Liver (tissue), 9 donors: ENCODE results near the gene CABCOCO1. TPM values are rescaled to one million over a fixed set of nuclear protein-coding genes. Genes with fewer than 3 reads are reported as not detected.

Source experiments
- DNase-seq: peaks from one replicate; pipeline ENCODE4 v3.0.0-alpha.2; 2017; ENCODE audit warnings: low spot score
- H3K27ac ChIP-seq, 2 donors: one replicate each; pipeline ENCODE4 v1.7.0; 2013; ENCODE audit warnings: inconsistent platforms in 2 of 2, low read length in 2 of 2, control low read depth in 1 of 2, low read depth in 1 of 2, mild to moderate bottlenecking in 1 of 2
- H3K27me3 ChIP-seq, 4 donors: one replicate each; pipeline versions ENCODE4 v1.6.1 to v1.7.0; 2013; ENCODE audit warnings: low read length in 3 of 4, inconsistent platforms in 1 of 4, mild to moderate bottlenecking in 1 of 4, moderate library complexity in 1 of 4; ENCODE audit not compliant: control insufficient read depth in 4 of 4, insufficient read depth in 4 of 4
- H3K36me3 ChIP-seq, 4 donors: one replicate each; pipeline versions ENCODE4 v1.6.1 to v1.7.0; 2013; ENCODE audit warnings: low read length in 3 of 4, mild to moderate bottlenecking in 3 of 4, low read depth in 1 of 4, moderate library complexity in 1 of 4; ENCODE audit not compliant: control insufficient read depth in 4 of 4, insufficient read depth in 3 of 4
- H3K4me1 ChIP-seq, 4 donors: one replicate each; pipeline versions ENCODE4 v1.6.1 to v1.7.0; 2013; ENCODE audit warnings: low read length in 3 of 4, mild to moderate bottlenecking in 3 of 4, moderate library complexity in 1 of 4; ENCODE audit not compliant: control insufficient read depth in 4 of 4, insufficient read depth in 4 of 4
- H3K4me3 ChIP-seq, 3 donors: one replicate each; pipeline versions ENCODE4 v1.6.1 to v1.7.0; 2013; ENCODE audit warnings: low read length in 3 of 3, control low read depth in 1 of 3, low read depth in 1 of 3, mild to moderate bottlenecking in 1 of 3
- H3K9ac ChIP-seq, 2 donors: one replicate each; pipeline ENCODE4 v1.7.0; 2013; ENCODE audit warnings: low read length in 2 of 2, mild to moderate bottlenecking in 2 of 2, moderate library complexity in 2 of 2, control low read depth in 1 of 2, low read depth in 1 of 2
- H3K9me3 ChIP-seq, 4 donors: one replicate each; pipeline versions ENCODE4 v1.6.1 to v1.7.0; 2013; ENCODE audit warnings: low read length in 3 of 4; ENCODE audit not compliant: control insufficient read depth in 4 of 4
- EGR1 ChIP-seq, 2 donors: IDR thresholded peaks; 2 replicates each; pipeline ENCODE4 v1.6.1; 2016 to 2018; ENCODE audit warnings: antibody characterized with exemption in 2 of 2, low read depth in 2 of 2
- FOXA1 ChIP-seq: IDR thresholded peaks from 2 replicates; pipeline ENCODE4 v1.6.1; 2016; ENCODE audit warnings: antibody characterized with exemption
- FOXA2 ChIP-seq: IDR thresholded peaks from 2 replicates; pipeline ENCODE4 v1.6.1; 2016; ENCODE audit warnings: antibody characterized with exemption
- GABPA ChIP-seq, 2 donors: IDR thresholded peaks in 1 of 2; conservative IDR thresholded peaks in 1 of 2; 2 replicates each; pipeline ENCODE4 v1.6.1; 2016; ENCODE audit warnings: antibody characterized with exemption in 2 of 2, mild to moderate bottlenecking in 1 of 2, moderate library complexity in 1 of 2
- HNF4A ChIP-seq, 2 donors: conservative IDR thresholded peaks; 2 replicates each; pipeline ENCODE4 v1.6.1; 2016; ENCODE audit warnings: antibody characterized with exemption in 2 of 2, mild to moderate bottlenecking in 2 of 2
- HNF4G ChIP-seq: IDR thresholded peaks from 2 replicates; pipeline ENCODE4 v1.6.1; 2016; ENCODE audit warnings: antibody characterized with exemption
- JUND ChIP-seq, 2 donors: IDR thresholded peaks; 2 replicates each; pipeline ENCODE4 v1.6.1; 2016; ENCODE audit warnings: antibody characterized with exemption in 2 of 2
- NR2F2 ChIP-seq: IDR thresholded peaks from 2 replicates; pipeline ENCODE4 v1.6.1; 2016; ENCODE audit warnings: antibody characterized with exemption
- RAD21 ChIP-seq, 2 donors: IDR thresholded peaks; 2 replicates each; pipeline ENCODE4 v1.6.1; 2016; ENCODE audit warnings: antibody characterized with exemption in 2 of 2, mild to moderate bottlenecking in 2 of 2
- RXRA ChIP-seq, 2 donors: IDR thresholded peaks; 2 replicates each; pipeline ENCODE4 v1.6.1; 2017 to 2018; ENCODE audit warnings: antibody characterized with exemption in 2 of 2, mild to moderate bottlenecking in 1 of 2
- SP1 ChIP-seq: IDR thresholded peaks from 2 replicates; pipeline ENCODE4 v1.6.1; 2018; ENCODE audit warnings: antibody characterized with exemption, mild to moderate bottlenecking
- TAF1 ChIP-seq: conservative IDR thresholded peaks from 2 replicates; pipeline ENCODE4 v1.6.1; 2016; ENCODE audit warnings: antibody characterized with exemption, mild to moderate bottlenecking
- YY1 ChIP-seq: IDR thresholded peaks from 2 replicates; pipeline ENCODE4 v1.6.1; 2016; ENCODE audit warnings: antibody characterized with exemption, mild to moderate bottlenecking
- WGBS: extraction: QIAGEN DNeasy Blood & Tissue Kit; methylation state at CpG from one replicate; pipeline ENCODE4 v1.1.7; 2013; 5-methylcytosine and 5-hydroxymethylcytosine counted together
- polyA plus RNA-seq, 2 donors: library from polyadenylated mRNA; stranded (reverse) in 1 of 2; unstranded in 1 of 2; fragments of 200-250 nt in 1 of 2; fragments of >200 nt in 1 of 2; fragmentation: Nextera tagmentation in 1 of 2; extraction: Ambion mirVana in 1 of 2; gene quantifications; one replicate each; pipeline versions ENCODE4 v1.2.1 to v1.2.3, GENCODE V29; 2013 to 2015
- total RNA-seq, 2 donors: library from RNA; depleted of rRNA; stranded (reverse); fragments of >200 nt; gene quantifications; one replicate each; pipeline ENCODE4 v1.2.3, GENCODE V29; 2014
- TF ChIP-seq, protein P1 (sequence below): IDR thresholded peaks from 2 replicates; pipeline ENCODE4 v1.6.1; 2016; ENCODE audit warnings: antibody characterized with exemption
- TF ChIP-seq, protein P2 (sequence below): IDR thresholded peaks from 2 replicates; pipeline ENCODE4 v1.6.1; 2016; ENCODE audit warnings: antibody characterized with exemption
- TF ChIP-seq, protein P3 (sequence below): IDR thresholded peaks from 2 replicates; pipeline ENCODE4 v1.6.1; 2016; ENCODE audit warnings: antibody characterized with exemption
- TF ChIP-seq, protein P4 (sequence below): fragments of 150-350 bp; IDR thresholded peaks from 2 replicates; pipeline ENCODE4 v1.5.1; 2017; ENCODE audit warnings: improper control_type of control experiment, low read depth, low read length; ENCODE audit not compliant: missing input control
- TF ChIP-seq, protein P5 (sequence below): IDR thresholded peaks from 2 replicates; pipeline ENCODE4 v1.6.1; 2016; ENCODE audit warnings: antibody characterized with exemption, mild to moderate bottlenecking
- donor health status: healthy.
- donor health status: healthy.
- donor health status: healthy.
- donor health status: healthy.
- donor health status: healthy.

The CABCOCO1 gene
- total and polyA plus RNA-seq, 4 donors = 0.09 to 0.20 TPM; not detected in 2

DNA sequence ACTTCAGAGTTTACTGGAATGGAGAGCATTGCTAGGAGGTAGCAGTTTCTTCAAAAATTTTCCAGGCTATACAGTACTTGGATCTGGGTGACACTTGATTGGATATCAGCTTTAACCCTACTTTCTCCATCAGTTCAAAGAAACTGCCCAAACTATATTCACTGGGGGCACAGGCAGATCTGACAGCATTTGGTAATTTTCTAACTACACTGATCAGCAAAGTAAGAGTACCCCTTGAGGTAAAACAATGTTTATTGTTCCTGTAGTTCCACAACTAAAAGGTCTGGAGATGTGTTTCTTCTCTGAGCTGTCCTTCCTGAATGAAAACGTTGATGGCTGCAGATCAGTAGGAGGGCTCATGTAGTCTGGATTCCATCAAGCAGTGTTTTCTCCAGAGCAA lies 104.2 kb downstream of the CABCOCO1 start:
- Histone ChIP-seq H3K4me1 (no peaks in the 10 kb centered on the region), H3K27ac (no peak overlapping the region), H3K9me3 (no peaks in the 10 kb centered on the region), H3K9ac (no peak overlapping the region), H3K27me3 (no peaks in the 10 kb centered on the region), H3K4me3 (no peak overlapping the region), H3K36me3 (no peaks in the 10 kb centered on the region)
- no peak for DNase-seq
- 35% methylated on average over 1 of the region's 1 CpG for WGBS
- TF ChIP-seq YY1 (no peak), HNF4G (no peak), JUND (IDR thresholded peaks at IDR 0.05) (no peak), FOXA1 (no peak), RAD21 (IDR thresholded peaks at IDR 0.05) (no peak), FOXA2 (no peak), RXRA (IDR thresholded peaks at IDR 0.05) (no peak), NR2F2 (no peak), TAF1 (no peak), EGR1 (IDR thresholded peaks at IDR 0.05; ENCODE audit: low read depth in 2 of 2) (no peak), SP1 (no peak), HNF4A (conservative IDR thresholded peaks at IDR 0.05) (no peak)
- TF ChIP-seq, protein P1, sequence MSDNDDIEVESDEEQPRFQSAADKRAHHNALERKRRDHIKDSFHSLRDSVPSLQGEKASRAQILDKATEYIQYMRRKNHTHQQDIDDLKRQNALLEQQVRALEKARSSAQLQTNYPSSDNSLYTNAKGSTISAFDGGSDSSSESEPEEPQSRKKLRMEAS = no peak
- TF ChIP-seq, protein P2, sequence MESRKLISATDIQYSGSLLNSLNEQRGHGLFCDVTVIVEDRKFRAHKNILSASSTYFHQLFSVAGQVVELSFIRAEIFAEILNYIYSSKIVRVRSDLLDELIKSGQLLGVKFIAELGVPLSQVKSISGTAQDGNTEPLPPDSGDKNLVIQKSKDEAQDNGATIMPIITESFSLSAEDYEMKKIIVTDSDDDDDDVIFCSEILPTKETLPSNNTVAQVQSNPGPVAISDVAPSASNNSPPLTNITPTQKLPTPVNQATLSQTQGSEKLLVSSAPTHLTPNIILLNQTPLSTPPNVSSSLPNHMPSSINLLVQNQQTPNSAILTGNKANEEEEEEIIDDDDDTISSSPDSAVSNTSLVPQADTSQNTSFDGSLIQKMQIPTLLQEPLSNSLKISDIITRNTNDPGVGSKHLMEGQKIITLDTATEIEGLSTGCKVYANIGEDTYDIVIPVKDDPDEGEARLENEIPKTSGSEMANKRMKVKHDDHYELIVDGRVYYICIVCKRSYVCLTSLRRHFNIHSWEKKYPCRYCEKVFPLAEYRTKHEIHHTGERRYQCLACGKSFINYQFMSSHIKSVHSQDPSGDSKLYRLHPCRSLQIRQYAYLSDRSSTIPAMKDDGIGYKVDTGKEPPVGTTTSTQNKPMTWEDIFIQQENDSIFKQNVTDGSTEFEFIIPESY = no peak
- TF ChIP-seq, protein P3, sequence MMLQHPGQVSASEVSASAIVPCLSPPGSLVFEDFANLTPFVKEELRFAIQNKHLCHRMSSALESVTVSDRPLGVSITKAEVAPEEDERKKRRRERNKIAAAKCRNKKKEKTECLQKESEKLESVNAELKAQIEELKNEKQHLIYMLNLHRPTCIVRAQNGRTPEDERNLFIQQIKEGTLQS = no peak
- TF ChIP-seq, protein P4, sequence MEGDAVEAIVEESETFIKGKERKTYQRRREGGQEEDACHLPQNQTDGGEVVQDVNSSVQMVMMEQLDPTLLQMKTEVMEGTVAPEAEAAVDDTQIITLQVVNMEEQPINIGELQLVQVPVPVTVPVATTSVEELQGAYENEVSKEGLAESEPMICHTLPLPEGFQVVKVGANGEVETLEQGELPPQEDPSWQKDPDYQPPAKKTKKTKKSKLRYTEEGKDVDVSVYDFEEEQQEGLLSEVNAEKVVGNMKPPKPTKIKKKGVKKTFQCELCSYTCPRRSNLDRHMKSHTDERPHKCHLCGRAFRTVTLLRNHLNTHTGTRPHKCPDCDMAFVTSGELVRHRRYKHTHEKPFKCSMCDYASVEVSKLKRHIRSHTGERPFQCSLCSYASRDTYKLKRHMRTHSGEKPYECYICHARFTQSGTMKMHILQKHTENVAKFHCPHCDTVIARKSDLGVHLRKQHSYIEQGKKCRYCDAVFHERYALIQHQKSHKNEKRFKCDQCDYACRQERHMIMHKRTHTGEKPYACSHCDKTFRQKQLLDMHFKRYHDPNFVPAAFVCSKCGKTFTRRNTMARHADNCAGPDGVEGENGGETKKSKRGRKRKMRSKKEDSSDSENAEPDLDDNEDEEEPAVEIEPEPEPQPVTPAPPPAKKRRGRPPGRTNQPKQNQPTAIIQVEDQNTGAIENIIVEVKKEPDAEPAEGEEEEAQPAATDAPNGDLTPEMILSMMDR = no peak
- TF ChIP-seq, protein P5, sequence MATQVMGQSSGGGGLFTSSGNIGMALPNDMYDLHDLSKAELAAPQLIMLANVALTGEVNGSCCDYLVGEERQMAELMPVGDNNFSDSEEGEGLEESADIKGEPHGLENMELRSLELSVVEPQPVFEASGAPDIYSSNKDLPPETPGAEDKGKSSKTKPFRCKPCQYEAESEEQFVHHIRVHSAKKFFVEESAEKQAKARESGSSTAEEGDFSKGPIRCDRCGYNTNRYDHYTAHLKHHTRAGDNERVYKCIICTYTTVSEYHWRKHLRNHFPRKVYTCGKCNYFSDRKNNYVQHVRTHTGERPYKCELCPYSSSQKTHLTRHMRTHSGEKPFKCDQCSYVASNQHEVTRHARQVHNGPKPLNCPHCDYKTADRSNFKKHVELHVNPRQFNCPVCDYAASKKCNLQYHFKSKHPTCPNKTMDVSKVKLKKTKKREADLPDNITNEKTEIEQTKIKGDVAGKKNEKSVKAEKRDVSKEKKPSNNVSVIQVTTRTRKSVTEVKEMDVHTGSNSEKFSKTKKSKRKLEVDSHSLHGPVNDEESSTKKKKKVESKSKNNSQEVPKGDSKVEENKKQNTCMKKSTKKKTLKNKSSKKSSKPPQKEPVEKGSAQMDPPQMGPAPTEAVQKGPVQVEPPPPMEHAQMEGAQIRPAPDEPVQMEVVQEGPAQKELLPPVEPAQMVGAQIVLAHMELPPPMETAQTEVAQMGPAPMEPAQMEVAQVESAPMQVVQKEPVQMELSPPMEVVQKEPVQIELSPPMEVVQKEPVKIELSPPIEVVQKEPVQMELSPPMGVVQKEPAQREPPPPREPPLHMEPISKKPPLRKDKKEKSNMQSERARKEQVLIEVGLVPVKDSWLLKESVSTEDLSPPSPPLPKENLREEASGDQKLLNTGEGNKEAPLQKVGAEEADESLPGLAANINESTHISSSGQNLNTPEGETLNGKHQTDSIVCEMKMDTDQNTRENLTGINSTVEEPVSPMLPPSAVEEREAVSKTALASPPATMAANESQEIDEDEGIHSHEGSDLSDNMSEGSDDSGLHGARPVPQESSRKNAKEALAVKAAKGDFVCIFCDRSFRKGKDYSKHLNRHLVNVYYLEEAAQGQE = no peak

DNA sequence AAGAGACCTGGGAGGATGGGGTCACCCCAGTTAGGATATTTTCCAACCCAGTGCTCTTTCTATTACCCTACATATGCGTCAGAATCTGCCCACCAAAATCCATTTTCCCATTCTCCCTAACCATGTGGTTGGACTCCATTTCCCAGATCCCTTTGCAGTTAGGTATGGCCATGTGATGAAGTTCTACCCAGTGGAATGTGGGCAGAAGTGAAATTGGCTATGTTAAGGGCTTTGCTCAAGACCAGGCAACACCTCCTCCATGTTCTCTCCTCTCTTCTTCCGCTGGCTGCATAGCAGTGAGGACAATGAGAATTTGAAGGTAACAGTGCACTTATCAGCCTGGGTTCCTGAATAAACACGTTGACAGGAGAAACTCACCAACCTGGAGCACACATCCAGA lies 111.3 kb downstream of the CABCOCO1 start:
- Histone ChIP-seq H3K36me3 (no peaks in the 10 kb centered on the region), H3K4me1 (no peaks in the 10 kb centered on the region), H3K27me3 (no peaks in the 10 kb centered on the region), H3K9me3 (no peaks in the 10 kb centered on the region), H3K9ac (no peak overlapping the region), H3K27ac (no peak overlapping the region), H3K4me3 (no peak overlapping the region)
- 85% methylated on average over 3 of the region's 3 CpGs for WGBS
- no peak for DNase-seq
- no peak for TF ChIP-seq RXRA (IDR thresholded peaks at IDR 0.05)
- TF ChIP-seq, protein P1 = no peak
- TF ChIP-seq FOXA1 = no peak
- TF ChIP-seq HNF4A (conservative IDR thresholded peaks at IDR 0.05) = no peak
- no peak for TF ChIP-seq NR2F2
- TF ChIP-seq GABPA (IDR thresholded peaks at IDR 0.05 in 1 of 2, conservative IDR thresholded peaks at IDR 0.05 in 1 of 2) = no peak
- no peak for TF ChIP-seq FOXA2
- TF ChIP-seq HNF4G = no peak
- TF ChIP-seq, protein P5 = no peak
- no peak for TF ChIP-seq TAF1
- no peak for TF ChIP-seq SP1
- TF ChIP-seq, protein P3 = no peak
- no peak for TF ChIP-seq EGR1 (IDR thresholded peaks at IDR 0.05; ENCODE audit: low read depth in 2 of 2)
- TF ChIP-seq RAD21 (IDR thresholded peaks at IDR 0.05) = no peak
- no peak for TF ChIP-seq YY1
